HG03045 (cell line): ENCODE measurements around the gene ZFR.
A peak's percentile ranks its signal among the peaks of the same experiment; 100 is the strongest.
"Not testable (repeated sequence)": the region's sequence is repeated elsewhere in the genome, so short reads cannot be mapped to it uniquely, and the experiment has no call there.

Experiments used
- ATAC-seq: cut with Tn5 transposase; IDR thresholded peaks from one replicate; pipeline ENCODE4 v1.9.1; 2021; ENCODE audit warnings: mild to moderate bottlenecking, moderate library complexity; ENCODE audit not compliant: unreplicated experiment

The ZFR gene

GRCh38 chr5:32325062-32325461 is 119.5 kb downstream of the ZFR start:
- peak; percentile 52 for ATAC-seq

GRCh38 chr5:32323741-32324140 is 120.8 kb downstream of the ZFR start:
- ATAC-seq, result no peak

- no peak for ATAC-seq
Observed at GRCh38 chr5:32322882-32323281, 121.7 kb downstream of the ZFR start.

- not testable (repeated sequence) for ATAC-seq
Observed at GRCh38 chr5:32321787-32322186, 122.8 kb downstream of the ZFR start.

GRCh38 chr5:32320576-32320975 is 124.0 kb downstream of the ZFR start:
- no peak for ATAC-seq

- no peak for ATAC-seq
Observed at GRCh38 chr5:32319926-32320543, 124.5 kb downstream of the ZFR start.

GRCh38 chr5:32319392-32319791 is 125.1 kb downstream of the ZFR start:
- ATAC-seq, result no peak

- no peak for ATAC-seq
Observed at GRCh38 chr5:32317041-32317440, 127.5 kb downstream of the ZFR start.

- no peak for ATAC-seq
Observed at GRCh38 chr5:32315221-32316014, 129.1 kb downstream of the ZFR start.

GRCh38 chr5:32314658-32315057 is 129.9 kb downstream of the ZFR start:
- no peak for ATAC-seq

GRCh38 chr5:32314152-32314488 is 130.4 kb downstream of the ZFR start:
- not testable (repeated sequence) for ATAC-seq

GRCh38 chr5:32312595-32313332 is 131.8 kb downstream of the ZFR start, which contains the start of gene MTMR12:
MTMR12 (minus strand) TSS chr5:32312939; CDS start chr5:32312838, 101 bp downstream.
- ATAC-seq, result peak; percentile 94

- peak; percentile 32 for ATAC-seq
Observed at GRCh38 chr5:32312197-32312594, 132.3 kb downstream of the ZFR start.

GRCh38 chr5:32311404-32312196 is 132.9 kb downstream of the ZFR start:
- no peak for ATAC-seq

GRCh38 chr5:32309761-32310160 is 134.8 kb downstream of the ZFR start:
- no peak for ATAC-seq

- no peak for ATAC-seq
Observed at GRCh38 chr5:32308946-32309345, 135.6 kb downstream of the ZFR start.

- ATAC-seq, result no peak
Observed at GRCh38 chr5:32307769-32308194, 136.8 kb downstream of the ZFR start.

- no peak for ATAC-seq
Observed at GRCh38 chr5:32304622-32305021, 139.9 kb downstream of the ZFR start.
